Neutrophil (primary cell): ENCODE results near the gene ATP1A3.
A peak's percentile ranks its signal among the peaks of the same experiment; 100 is the strongest.

Experiments used
- H3K27ac ChIP-seq: fragments of 200-600 bp; sonication (generic); 2 replicates; pipeline ENCODE4 v1.5.1; 2016; ENCODE audit warnings: mild to moderate bottlenecking, moderate library complexity
- H3K27me3 ChIP-seq: fragments of 200-600 bp; sonication (generic); 2 replicates; pipeline ENCODE4 v1.6.0; 2016; ENCODE audit warnings: mild to moderate bottlenecking
- H3K36me3 ChIP-seq: fragments of 200-600 bp; sonication (generic); 2 replicates; pipeline ENCODE4 v1.5.1; 2017
- H3K4me1 ChIP-seq, 2 experiments: fragments of 200-600 bp in 1 of 2; sonication (generic) in 1 of 2; 1 replicate in 1 of 2; 2 replicates in 1 of 2; pipeline versions ENCODE4 v1.5.1 to v1.6.1; 2013 to 2016; ENCODE audit warnings: low read depth in 1 of 2, low read length in 1 of 2, mild to moderate bottlenecking in 1 of 2, moderate library complexity in 1 of 2; ENCODE audit not compliant: control insufficient read depth in 1 of 2, insufficient read depth in 1 of 2
- H3K4me3 ChIP-seq, 2 experiments: fragments of 200-600 bp in 1 of 2; sonication (generic) in 1 of 2; 1 replicate in 1 of 2; 2 replicates in 1 of 2; pipeline ENCODE4 v1.5.1; 2013 to 2016; ENCODE audit warnings: low read depth in 1 of 2, low read length in 1 of 2, mild to moderate bottlenecking in 1 of 2, moderate library complexity in 1 of 2
- H3K9me3 ChIP-seq: fragments of 200-600 bp; sonication (generic); 2 replicates; pipeline ENCODE4 v1.5.1; 2016
- CTCF ChIP-seq: fragments of 200-600 bp; sonication (generic); IDR thresholded peaks from 2 replicates; pipeline ENCODE4 v1.5.1; 2016; ENCODE audit warnings: antibody characterized with exemption

The ATP1A3 gene

GRCh38 chr19:41959056-41960053 is 34.7 kb downstream of the ATP1A3 start, which contains the start of gene RABAC1:
RABAC1 (minus strand) TSS chr19:41959321; CDS start chr19:41959292, 29 bp downstream.
- H3K4me3 ChIP-seq: peak within 1 kb of the TSS; percentile 94 to 98
- H3K36me3 ChIP-seq: peaks cover 28% of the 10 kb centered on the region
- peak; percentile 43 for TF ChIP-seq CTCF
- H3K27ac ChIP-seq: peak within 1 kb of the TSS; percentile 84
- no peaks in the 10 kb centered on the region for H3K9me3 ChIP-seq
- H3K27me3 ChIP-seq: no peaks in the 10 kb centered on the region
- peaks cover 20% of the 10 kb centered on the region in 2 experiments for H3K4me1 ChIP-seq

GRCh38 chr19:41958367-41959055 is 35.5 kb downstream of the ATP1A3 start:
- no peak for TF ChIP-seq CTCF
- Histone ChIP-seq H3K36me3 (peaks cover 31% of the 10 kb centered on the region), H3K4me1 (peaks cover 20% of the 10 kb centered on the region in 2 experiments), H3K27ac (peak overlapping the region; percentile 84), H3K27me3 (no peaks in the 10 kb centered on the region), H3K4me3 (peak overlapping the region; percentile 94 to 98), H3K9me3 (no peaks in the 10 kb centered on the region)

- peak overlapping the region; percentile 84 for H3K27ac ChIP-seq
- H3K27me3 ChIP-seq: no peaks in the 10 kb centered on the region
- H3K36me3 ChIP-seq: peaks cover 31% of the 10 kb centered on the region
- H3K4me3 ChIP-seq: peak overlapping the region; percentile 94 to 98
- peak; percentile 100 for TF ChIP-seq CTCF
- H3K9me3 ChIP-seq: no peaks in the 10 kb centered on the region
- H3K4me1 ChIP-seq: peaks cover 20% of the 10 kb centered on the region in 2 experiments
These were observed 36.1 kb downstream of the ATP1A3 start for GRCh38 chr19:41957838-41958366.

GRCh38 chr19:41957161-41957837 is 36.7 kb downstream of the ATP1A3 start:
- H3K4me1 ChIP-seq: peaks cover 20% of the 10 kb centered on the region in 2 experiments
- H3K27me3 ChIP-seq: no peaks in the 10 kb centered on the region
- H3K27ac ChIP-seq: peak overlapping the region; percentile 84
- H3K9me3 ChIP-seq: no peaks in the 10 kb centered on the region
- peaks cover 31% of the 10 kb centered on the region for H3K36me3 ChIP-seq
- peak overlapping the region in 1 of 2 experiments; percentile 94 for H3K4me3 ChIP-seq
- no peak for TF ChIP-seq CTCF

- peaks cover 31% of the 10 kb centered on the region for H3K36me3 ChIP-seq
- no peak overlapping the region for H3K4me3 ChIP-seq
- no peaks in the 10 kb centered on the region for H3K27me3 ChIP-seq
- TF ChIP-seq CTCF: no peak
- H3K4me1 ChIP-seq: peaks cover 20 to 21% of the 10 kb centered on the region in 2 experiments
- H3K9me3 ChIP-seq: no peaks in the 10 kb centered on the region
- H3K27ac ChIP-seq: no peak overlapping the region
These were observed 37.4 kb downstream of the ATP1A3 start for GRCh38 chr19:41956621-41957020.
